CD4-positive, alpha-beta T cell (primary cell): ENCODE data around the gene CEP131. TPM values are rescaled to one million over a fixed set of nuclear protein-coding genes. Genes with fewer than 3 reads are reported as not detected.

Experiments
- ATAC-seq: fragments of 200-7000 bp; cut with Tn5 transposase; one replicate; pipeline ENCODE4 v1.10.0; 2022; ENCODE audit warnings: mild to moderate bottlenecking; ENCODE audit not compliant: poor library complexity
- CTCF ChIA-PET: fragments of 350-600 bp; sonication (Branson Sonifier 250); formaldehyde crosslinking; loops from one replicate; lab custom pipeline; 2021; ENCODE audit warnings: antibody characterized with exemption, inconsistent platforms; lab: Charles Lee
- POLR2A ChIA-PET: fragments of 350-600 bp; sonication (Branson Sonifier 250); formaldehyde crosslinking; loops from one replicate; lab custom pipeline; 2021; ENCODE audit warnings: antibody characterized with exemption, inconsistent platforms; lab: Charles Lee
- DNase-seq, 14 experiments: peaks; one replicate each; pipeline ENCODE4 v3.0.0-alpha.2; 2013 to 2020; ENCODE audit warnings: mixed read lengths in 2 of 14
- H3K27ac ChIP-seq, 2 donors: one replicate each; pipeline versions ENCODE4 v1.5.1 to v1.7.0; 2013; ENCODE audit warnings: low read length in 2 of 2, low read depth in 1 of 2, mild to moderate bottlenecking in 1 of 2
- H3K27me3 ChIP-seq, 2 experiments: 1 replicate in 1 of 2; 2 replicates in 1 of 2; pipeline versions ENCODE4 v1.6.1 to v1.7.0; 2013; ENCODE audit warnings: low read length in 2 of 2, control low read depth in 1 of 2, mild to moderate bottlenecking in 1 of 2, moderate library complexity in 1 of 2; ENCODE audit not compliant: insufficient read depth in 2 of 2, control insufficient read depth in 1 of 2
- H3K36me3 ChIP-seq: one replicate; pipeline ENCODE4 v1.6.1; 2013; ENCODE audit warnings: low read length, control low read depth; ENCODE audit not compliant: insufficient read depth
- H3K4me1 ChIP-seq: one replicate; pipeline ENCODE4 v1.6.1; 2013; ENCODE audit warnings: low read length, control low read depth; ENCODE audit not compliant: insufficient read depth
- H3K4me3 ChIP-seq: one replicate; pipeline ENCODE4 v1.5.1; 2013; ENCODE audit warnings: mild to moderate bottlenecking, low read length, moderate library complexity
- H3K9me3 ChIP-seq, 2 experiments: 1 replicate in 1 of 2; 2 replicates in 1 of 2; pipeline versions ENCODE4 v1.6.1 to v1.7.0; 2013; ENCODE audit warnings: low read length in 2 of 2, mild to moderate bottlenecking in 2 of 2, control low read depth in 1 of 2, moderate library complexity in 1 of 2; ENCODE audit not compliant: control insufficient read depth in 1 of 2, insufficient read depth in 1 of 2
- H3K27ac Mint-ChIP-seq: one replicate; pipeline ENCODE4 v1.8.0; 2020; ENCODE audit warnings: mixed read lengths
- H3K27me3 Mint-ChIP-seq: one replicate; pipeline ENCODE4 v1.8.0; 2021; ENCODE audit warnings: mixed read lengths
- H3K36me3 Mint-ChIP-seq: one replicate; pipeline ENCODE4 v1.8.0; 2021; ENCODE audit warnings: low read depth, mixed read lengths
- H3K4me1 Mint-ChIP-seq: one replicate; pipeline ENCODE4 v1.8.0; 2021; ENCODE audit warnings: low read depth, mixed read lengths
- H3K4me3 Mint-ChIP-seq: one replicate; pipeline ENCODE4 v1.8.0; 2020; ENCODE audit warnings: mild to moderate bottlenecking, mixed read lengths
- H3K9me3 Mint-ChIP-seq: one replicate; pipeline ENCODE4 v1.8.0; 2020; ENCODE audit warnings: mixed read lengths
- intact Hi-C, 2 experiments: fragments of 100-400 bp; cut with DNase I in 1 of 2; cut with micrococcal nuclease in 1 of 2; formaldehyde crosslinking; loops; one replicate each; pipeline versions ENCODE4 v1.15.1 to v1.9.0; 2023 to 2025; cut with DNase I, micrococcal nuclease
- total RNA-seq, 174 experiments: library from RNA in 2 of 174; stranded (reverse) in 2 of 174; gene quantifications; one replicate each; pipeline ENCODE4 v1.2.3 and lab custom pipeline; 2021 to 2026
- TF ChIP-seq, protein P1 (sequence below): fragments of 200-600 bp; IDR thresholded peaks from one replicate; pipeline ENCODE4 v1.8.0; 2022; ENCODE audit warnings: antibody characterized with exemption, mild to moderate bottlenecking

The CEP131 gene
- total RNA-seq, 2 experiments from 2014 or later: 11.2 to 12.3 TPM

DNA sequence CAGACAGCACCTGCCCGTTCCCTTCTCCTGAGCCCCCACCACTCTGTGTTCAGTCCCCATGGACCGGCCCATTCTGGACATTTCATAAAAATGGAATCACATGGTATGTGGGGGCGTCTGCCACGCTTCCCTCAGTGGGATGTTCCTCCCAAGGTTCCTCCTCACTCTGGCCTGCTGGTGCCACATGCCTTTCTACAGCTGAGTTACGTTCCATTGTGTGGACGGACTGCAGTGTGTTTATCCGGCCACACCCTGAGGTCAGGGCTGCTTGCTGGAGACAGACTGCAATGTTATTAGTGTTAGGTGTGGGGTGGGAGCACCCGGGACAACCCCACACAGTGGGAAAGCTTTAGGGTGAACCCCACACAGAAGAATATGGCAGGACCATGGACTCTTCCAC lies 50.8 kb downstream of the CEP131 start:
- peaks cover 4% of the 10 kb centered on the region for H3K27me3 Mint-ChIP-seq
- Histone ChIP-seq H3K27me3 (peaks cover 0 to 5% of the 10 kb centered on the region in 2 experiments), H3K4me3 (no peak overlapping the region), H3K27ac (no peak overlapping the region), H3K4me1 (no peaks in the 10 kb centered on the region), H3K36me3 (no peaks in the 10 kb centered on the region), H3K9me3 (peaks cover 0 to 1% of the 10 kb centered on the region in 2 experiments)
- no peak overlapping the region for H3K4me3 Mint-ChIP-seq
- CTCF ChIA-PET: interaction anchor here (1.4 kb wide), 1 partner anchor 70 kb away, joined by 3 read pairs; no protein-coding TSS in a partner anchor
- H3K9me3 Mint-ChIP-seq: no peaks in the 10 kb centered on the region
- intact Hi-C loops: no loop called here
- ATAC-seq: no peak
- POLR2A ChIA-PET: no interaction called here
- DNase-seq: no peak
- no peak overlapping the region for H3K27ac Mint-ChIP-seq
- H3K4me1 Mint-ChIP-seq: peaks cover 4% of the 10 kb centered on the region
- TF ChIP-seq, protein P1, sequence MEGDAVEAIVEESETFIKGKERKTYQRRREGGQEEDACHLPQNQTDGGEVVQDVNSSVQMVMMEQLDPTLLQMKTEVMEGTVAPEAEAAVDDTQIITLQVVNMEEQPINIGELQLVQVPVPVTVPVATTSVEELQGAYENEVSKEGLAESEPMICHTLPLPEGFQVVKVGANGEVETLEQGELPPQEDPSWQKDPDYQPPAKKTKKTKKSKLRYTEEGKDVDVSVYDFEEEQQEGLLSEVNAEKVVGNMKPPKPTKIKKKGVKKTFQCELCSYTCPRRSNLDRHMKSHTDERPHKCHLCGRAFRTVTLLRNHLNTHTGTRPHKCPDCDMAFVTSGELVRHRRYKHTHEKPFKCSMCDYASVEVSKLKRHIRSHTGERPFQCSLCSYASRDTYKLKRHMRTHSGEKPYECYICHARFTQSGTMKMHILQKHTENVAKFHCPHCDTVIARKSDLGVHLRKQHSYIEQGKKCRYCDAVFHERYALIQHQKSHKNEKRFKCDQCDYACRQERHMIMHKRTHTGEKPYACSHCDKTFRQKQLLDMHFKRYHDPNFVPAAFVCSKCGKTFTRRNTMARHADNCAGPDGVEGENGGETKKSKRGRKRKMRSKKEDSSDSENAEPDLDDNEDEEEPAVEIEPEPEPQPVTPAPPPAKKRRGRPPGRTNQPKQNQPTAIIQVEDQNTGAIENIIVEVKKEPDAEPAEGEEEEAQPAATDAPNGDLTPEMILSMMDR: no peak
- no peaks in the 10 kb centered on the region for H3K36me3 Mint-ChIP-seq

DNA sequence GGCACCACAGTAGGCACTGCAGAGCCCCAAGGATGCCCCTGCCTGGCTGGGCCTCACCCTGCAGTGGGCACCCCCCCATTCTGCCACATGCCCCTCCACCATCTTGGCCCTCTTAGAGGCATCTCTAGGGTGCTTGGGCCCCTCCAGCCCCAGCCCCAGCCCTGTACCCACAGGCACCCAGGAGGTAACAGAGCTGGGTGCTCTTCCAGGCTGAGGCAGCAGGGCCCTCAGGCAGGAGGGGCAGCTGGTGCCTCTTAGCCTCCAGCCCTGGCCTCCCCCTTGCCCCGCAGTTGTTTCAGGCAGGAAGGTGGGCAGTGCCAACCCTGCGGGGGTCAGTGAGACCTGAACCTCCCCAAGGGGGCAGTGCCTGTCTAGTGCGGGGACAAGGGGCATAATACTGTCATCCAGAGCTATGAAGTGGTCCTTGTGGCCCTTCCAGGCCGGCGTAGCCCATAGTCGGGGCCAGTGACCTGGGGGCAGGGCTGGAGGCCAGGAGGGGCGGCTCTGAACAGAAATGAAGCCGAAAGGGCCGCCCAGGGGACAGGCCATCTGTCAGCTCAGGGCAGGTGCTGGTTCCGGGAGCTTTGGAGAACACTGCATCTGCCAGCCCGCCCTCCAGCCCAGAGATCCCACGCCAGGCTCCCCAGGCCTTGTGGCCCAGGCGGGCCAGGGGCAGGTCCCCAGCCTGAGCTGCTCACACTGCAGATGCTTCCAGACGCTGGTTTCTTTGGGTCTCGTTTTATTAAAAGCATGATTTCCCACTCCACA lies 51.9 kb downstream of the CEP131 start:
- no peaks in the 10 kb centered on the region for H3K36me3 Mint-ChIP-seq
- H3K9me3 Mint-ChIP-seq: no peaks in the 10 kb centered on the region
- Histone ChIP-seq H3K27me3 (peaks cover 5 to 10% of the 10 kb centered on the region in 2 experiments), H3K4me1 (peaks cover 2% of the 10 kb centered on the region), H3K4me3 (no peak overlapping the region), H3K27ac (no peak overlapping the region), H3K36me3 (no peaks in the 10 kb centered on the region), H3K9me3 (peaks cover 0 to 6% of the 10 kb centered on the region in 2 experiments)
- POLR2A ChIA-PET: no interaction called here
- intact Hi-C loops: no loop called here
- CTCF ChIA-PET: no interaction called here
- no peak overlapping the region for H3K27ac Mint-ChIP-seq
- H3K4me3 Mint-ChIP-seq: no peak overlapping the region
- H3K27me3 Mint-ChIP-seq: peaks cover 4% of the 10 kb centered on the region
- H3K4me1 Mint-ChIP-seq: peaks cover 4% of the 10 kb centered on the region
- TF ChIP-seq, protein P1: no peak
- ATAC-seq (no peak), DNase-seq (no peak)

DNA sequence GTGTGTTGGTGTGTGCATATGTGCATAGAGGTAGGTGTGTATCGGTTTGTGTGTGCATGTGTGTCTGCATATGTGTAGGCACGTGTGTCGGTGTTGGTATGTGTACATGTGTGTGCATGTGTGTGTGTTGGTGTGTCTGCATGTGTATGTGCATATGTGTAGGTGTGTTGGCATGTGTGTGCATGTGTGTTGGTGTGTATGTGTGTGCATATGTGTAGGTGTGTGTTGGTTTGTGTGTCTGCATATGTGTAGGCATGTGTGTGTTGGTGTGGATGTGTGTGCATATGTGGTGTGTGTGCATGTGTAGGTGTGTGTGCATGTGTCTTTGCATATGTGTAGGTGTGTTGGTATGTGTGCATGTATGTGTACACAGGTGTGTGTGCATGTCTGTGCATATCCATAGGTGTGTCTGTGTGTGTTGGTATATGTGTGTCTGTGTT lies 52.9 kb downstream of the CEP131 start:
- ChIA-PET CTCF (no interaction called here), POLR2A (no interaction called here)
- H3K27me3 ChIP-seq: peaks cover 13 to 17% of the 10 kb centered on the region in 2 experiments
- Mint-ChIP-seq H3K27ac (no peak overlapping the region), H3K4me3 (no peak overlapping the region), H3K4me1 (peaks cover 4% of the 10 kb centered on the region), H3K27me3 (peaks cover 4% of the 10 kb centered on the region), H3K36me3 (no peaks in the 10 kb centered on the region), H3K9me3 (no peaks in the 10 kb centered on the region)
- TF ChIP-seq, protein P1: no peak
- intact Hi-C loops: no loop called here
- no peaks in the 10 kb centered on the region for H3K36me3 ChIP-seq
- H3K4me3 ChIP-seq: no peak overlapping the region
- DNase-seq: no peak
- ATAC-seq: no peak
- H3K9me3 ChIP-seq: peaks cover 0 to 13% of the 10 kb centered on the region in 2 experiments
- H3K27ac ChIP-seq: no peak overlapping the region
- peaks cover 11% of the 10 kb centered on the region for H3K4me1 ChIP-seq
